NCI-H345 treated with DMSO at 0.1 percent for 48 hours (cell line): ENCODE data around the gene C11orf21.

Experiments used
- DNase-seq: peaks from one replicate; lab custom pipeline; 2025; ENCODE audit not compliant: unreplicated experiment; lab: John Stamatoyannopoulos, UW

C11orf21 gene

DNA sequence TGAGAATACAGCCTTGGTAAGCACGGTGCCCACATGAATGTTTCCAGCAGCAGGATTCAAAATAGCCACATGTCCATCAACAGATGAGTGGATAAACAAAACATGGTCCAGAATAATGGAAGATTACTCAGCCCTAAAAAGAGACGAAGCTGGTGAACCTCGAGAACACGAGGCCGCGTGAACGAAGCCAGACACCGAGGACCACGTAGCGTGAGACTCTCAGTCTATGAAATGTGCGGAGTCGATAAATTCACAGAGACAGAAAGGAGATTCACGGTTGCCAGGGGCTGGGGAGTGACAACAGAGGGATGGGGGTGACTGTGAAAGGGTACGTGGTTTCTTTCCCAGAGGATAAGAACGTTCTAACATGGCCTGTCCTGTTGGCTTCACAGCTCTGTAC, 28.4 kb downstream of the C11orf21 start:
- no peak for DNase-seq

DNA sequence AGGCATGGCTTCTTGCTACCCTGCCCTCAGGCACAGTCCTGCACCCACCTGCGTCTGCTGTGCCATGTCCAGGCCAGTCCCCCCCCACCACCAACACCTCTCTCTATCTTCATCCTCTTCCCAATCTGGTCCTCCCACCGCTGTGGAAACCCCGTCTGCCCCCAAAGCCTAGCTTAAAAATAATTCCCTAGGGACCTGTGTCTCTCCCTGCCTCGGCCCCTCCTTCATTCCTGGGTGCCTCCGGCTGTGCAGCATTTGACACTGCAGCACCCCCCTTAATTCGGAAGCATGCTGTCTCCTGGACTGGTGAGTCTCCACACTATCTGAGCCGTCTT, 28.8 kb downstream of the C11orf21 start:
- DNase-seq: no peak

DNA sequence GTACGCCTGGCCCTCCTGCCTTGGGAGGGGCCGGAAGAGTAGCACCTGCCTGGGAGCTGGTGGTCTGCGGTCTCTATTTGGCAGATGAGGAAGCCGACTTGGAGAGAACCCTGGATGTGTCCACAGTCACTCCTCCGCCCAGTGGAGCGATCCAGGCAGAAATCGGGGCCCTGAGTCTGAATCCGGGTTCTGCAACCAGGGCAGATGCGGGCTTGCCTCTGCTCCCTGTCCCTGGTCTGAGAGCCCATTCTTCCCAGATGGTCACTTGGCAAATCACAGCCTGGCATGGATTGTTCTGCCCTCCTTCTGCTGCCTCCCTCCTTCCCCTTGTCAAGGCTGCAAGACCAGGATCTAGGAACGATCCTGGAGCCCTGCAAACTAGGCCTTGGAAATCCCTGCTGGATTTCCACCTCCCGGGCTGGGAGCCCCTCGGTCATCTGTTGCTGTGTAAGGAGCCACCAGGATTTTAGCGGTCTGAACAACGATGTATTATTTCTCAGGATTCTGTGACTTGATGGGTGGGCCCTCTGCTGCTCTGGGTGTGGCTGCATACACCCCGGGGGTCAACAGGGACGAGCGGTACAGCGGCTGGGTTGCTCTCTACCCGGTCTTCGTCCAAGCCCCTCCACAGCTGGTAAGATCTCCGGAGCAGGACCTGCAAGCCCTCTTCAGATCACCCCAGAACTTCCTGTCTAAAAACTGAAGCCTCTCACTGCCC, 29.3 kb downstream of the C11orf21 start:
- no peak for DNase-seq

DNA sequence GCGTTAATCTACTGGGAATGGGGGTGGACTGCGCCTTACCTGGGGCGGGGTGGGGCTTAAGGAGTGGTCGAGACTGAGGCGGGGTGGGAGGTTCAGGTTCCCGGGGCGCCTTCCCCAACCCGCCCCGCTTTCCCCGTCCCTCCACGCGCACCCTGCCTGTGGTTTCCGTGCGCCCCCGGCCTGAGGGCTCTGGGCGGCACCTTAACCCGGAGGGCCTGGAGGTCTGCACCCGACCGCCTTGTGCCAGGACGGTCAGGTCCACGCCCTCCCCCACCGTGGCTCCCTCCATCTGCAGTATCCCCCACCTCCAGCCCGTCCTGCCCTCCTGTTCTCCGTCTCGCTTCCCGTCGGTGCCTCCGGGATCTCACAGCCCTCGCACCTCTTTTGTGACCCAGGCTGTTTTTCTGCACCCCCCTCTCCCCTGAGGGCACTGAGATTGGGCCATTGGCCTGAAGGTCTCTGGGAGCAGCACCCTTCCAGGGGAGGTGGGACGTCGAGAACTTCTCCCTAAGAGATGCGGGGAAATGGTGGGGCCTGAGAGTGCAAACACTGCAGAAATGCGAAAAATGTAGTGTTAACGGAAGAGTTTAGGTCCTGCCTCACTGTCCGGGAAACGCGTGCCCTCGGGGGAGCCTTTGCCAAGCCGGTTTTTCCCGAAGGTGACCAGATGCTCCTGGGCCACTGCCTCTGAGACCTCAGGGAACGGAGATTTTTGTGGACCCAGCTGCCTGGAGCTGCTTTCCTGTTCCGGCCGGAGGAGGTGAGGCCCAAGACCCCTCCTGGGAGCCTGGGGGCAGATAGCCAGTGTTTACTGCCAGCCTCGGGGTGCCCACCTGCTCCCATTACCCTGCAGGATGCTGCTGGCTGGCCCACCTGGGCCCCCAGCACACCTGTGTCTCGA, 30.1 kb downstream of the C11orf21 start:
- DNase-seq: no peak

- DNase-seq: no peak
Measured at GRCh38 chr11:2271077-2271326, 30.7 kb downstream of the C11orf21 start.

- peak; percentile 8 for DNase-seq
Measured at GRCh38 chr11:2270322-2271076, 31.2 kb downstream of the C11orf21 start, which contains the start of gene ASCL2. Gene ASCL2, minus strand, starts transcription at chr11:2270588. Its CDS starts 256 bp downstream, at chr11:2270332.

DNA sequence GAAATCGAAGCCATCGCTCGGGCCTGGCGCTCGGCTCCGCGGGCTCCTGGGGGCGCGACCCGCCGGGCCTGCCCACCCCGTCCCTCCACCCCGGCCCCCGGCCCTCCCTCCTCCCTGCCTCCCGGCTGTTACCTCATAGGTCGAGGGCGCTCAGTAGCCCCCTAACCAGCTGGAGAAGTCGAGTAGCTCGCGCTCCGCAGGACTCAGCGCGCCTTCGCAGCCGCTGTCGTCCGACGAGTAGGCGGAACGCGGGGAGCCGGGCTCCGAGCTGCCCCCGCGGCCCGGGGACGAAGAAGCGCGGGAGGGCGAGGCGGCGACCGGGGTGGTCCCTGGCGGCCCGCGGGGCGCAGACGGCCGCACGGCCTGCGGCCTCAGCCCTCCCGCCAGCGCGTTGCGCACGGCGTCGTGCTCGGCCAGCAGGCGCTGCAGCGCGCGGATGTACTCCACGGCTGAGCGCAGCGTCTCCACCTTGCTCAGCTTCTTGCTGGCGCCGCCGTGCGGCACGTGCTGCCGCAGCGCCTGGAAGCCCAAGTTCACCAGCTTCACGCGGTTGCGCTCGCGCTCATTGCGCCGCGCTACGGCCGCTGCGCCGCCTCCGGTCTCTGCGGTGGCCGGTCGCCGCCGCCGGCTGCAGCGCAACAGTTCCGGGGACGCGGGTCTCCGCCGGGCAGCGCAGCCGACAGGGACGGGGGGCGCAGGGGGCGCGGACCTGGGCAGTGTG, 32.0 kb downstream of the C11orf21 start:
- DNase-seq: no peak

DNA sequence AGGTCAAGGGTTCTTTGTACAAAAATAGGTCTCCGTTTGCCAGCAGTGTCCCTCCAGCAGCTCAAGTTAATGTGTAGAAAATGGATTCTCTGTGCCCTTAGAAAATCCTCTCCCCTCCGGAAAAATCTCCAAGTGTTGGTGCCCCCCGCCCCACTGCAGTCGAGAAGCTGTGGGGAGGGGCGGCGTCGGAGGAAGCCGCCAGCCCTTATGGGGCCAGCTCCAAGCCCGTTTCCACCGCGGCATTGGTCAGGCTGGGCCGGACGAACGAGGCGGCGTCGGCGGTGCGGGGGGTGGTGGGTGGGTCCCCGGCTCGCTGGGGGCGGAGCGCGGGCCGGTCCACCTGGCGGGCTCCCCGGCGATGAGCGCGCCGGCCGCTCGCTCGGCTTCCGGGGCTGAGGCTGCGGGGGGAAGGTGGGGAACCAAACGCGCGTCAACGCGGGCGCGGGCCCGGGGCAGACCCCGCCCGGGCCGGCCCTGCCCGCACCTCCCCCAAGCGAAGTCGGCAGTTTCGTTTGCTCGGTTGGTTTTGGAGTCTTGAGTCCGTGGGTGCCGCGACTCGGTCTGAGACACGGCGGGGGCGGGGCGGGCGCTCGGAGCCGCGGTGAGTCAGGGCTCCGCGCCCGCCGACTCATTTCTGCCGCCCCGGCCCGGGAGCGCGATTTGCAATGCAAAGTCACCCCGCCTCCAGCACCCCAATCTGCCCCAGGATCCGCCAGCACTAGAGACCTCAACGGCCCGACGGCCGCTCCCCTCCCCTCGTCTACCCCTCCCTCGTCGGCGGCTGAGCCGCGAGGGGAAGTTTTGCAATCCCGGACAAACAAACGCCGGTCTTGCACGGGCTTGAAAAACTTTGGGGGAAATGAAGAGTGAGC, 32.8 kb downstream of the C11orf21 start:
- DNase-seq: no peak

DNA sequence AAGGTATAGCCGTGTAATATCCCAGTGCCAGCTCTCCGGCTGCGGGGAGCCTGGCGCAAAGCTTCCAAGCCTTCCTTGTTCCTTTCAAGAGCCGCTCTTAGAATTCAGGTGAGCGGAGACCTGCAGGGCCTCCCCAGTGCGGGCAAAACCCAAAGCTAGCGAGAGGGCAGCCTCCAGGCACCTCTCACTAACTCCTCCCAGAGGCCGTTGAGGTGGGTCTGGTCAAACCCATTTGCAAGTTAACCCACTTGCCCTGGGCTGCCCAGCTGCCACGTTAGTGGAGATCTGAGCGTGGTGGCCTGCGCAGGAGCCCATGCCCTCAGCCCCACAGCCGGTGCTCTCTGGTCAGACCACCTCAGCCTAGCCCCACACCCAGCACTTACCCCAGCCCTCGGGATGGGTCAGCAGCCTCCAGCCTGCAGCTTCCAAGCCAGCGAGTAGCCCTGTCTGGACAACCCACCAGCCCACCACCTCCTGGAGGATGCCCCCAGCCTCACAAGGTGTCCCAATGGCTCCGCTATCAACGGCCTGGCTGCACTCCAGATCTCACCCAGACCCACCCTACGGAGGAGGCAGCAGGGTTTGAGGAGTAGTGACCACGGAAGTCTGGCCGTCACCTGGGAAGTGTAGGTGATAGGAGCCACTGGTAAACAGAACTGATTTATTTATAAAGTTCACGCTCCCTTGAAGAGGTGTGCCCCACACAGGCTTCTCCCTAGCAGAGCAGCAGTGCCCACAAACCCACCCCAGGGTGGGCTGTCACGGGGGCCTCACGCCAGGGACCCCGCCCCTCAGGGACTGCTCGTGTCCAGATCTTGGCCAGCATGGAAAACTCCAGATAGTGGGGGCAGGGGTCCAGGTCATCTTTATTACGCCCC, 33.6 kb downstream of the C11orf21 start:
- DNase-seq: no peak

DNA sequence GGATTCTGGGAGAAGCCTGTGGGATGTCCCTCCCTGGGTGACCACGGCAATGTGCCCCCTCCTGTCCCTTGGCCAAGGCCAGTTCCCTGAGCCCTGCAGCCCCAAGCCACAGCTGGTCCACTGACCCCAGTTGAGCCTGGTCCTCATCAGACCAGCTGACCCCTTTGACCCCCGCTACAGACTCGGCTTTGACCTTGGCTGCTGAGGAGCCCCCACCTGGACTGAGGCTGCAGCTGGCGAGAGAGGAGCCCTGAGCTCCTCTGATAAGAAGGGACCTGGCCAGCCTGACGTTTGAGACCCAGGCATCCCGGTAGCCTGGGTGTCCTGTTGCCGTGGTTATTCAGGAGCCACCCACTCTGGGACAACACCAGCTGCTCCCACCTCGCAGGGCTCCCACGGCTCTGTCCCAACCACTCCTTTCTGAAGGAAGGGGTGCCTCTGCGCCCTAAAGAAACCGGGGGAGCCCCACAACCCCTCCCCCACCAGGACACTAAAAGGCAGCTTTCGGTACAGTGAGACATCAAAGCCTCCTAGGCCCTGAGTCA, 34.3 kb downstream of the C11orf21 start:
- no peak for DNase-seq

- no peak for DNase-seq
Measured at GRCh38 chr11:2266586-2267305, 35.0 kb downstream of the C11orf21 start.

GRCh38 chr11:2265854-2266585, 35.7 kb downstream of the C11orf21 start:
- no peak for DNase-seq

- no peak for DNase-seq
Measured at GRCh38 chr11:2265396-2265795, 36.3 kb downstream of the C11orf21 start.

- DNase-seq: no peak
Measured at GRCh38 chr11:2264366-2265053, 37.2 kb downstream of the C11orf21 start.

- DNase-seq: no peak
Measured at GRCh38 chr11:2263724-2264360, 37.9 kb downstream of the C11orf21 start.

- DNase-seq: no peak
Measured at GRCh38 chr11:2263071-2263565, 38.6 kb downstream of the C11orf21 start.
